GM12873 (cell line): ENCODE data around the gene DLGAP1.

Experiments
- TF ChIP-seq, protein P1 (sequence below): IDR thresholded peaks from 2 replicates; pipeline ENCODE4 v1.5.1; 2012; ENCODE audit warnings: low read depth, mild to moderate bottlenecking, moderate library complexity, low read length, control low read depth; ENCODE audit not compliant: insufficient read depth; ENCODE audit errors: missing control alignments

The DLGAP1 gene

DNA sequence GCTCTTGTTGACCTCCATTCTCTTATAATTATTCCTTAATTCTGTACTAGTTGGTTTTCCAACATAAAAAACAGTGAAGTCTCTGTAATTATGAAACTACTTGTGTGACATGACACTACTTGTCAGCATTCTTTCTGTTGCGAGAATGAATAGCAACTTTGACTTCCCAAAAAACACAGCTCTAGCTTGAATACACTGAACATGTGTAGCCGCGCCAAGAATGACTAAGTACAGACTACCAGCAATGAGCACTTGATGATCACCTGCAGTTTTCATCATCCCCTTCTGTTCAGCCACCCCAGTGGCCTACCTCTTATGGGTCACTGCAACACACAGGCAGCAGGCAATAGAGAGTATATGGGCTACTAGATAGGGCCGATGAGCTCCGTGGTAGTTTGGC, 775.9 kb downstream of the DLGAP1 start:
- TF ChIP-seq, protein P1, sequence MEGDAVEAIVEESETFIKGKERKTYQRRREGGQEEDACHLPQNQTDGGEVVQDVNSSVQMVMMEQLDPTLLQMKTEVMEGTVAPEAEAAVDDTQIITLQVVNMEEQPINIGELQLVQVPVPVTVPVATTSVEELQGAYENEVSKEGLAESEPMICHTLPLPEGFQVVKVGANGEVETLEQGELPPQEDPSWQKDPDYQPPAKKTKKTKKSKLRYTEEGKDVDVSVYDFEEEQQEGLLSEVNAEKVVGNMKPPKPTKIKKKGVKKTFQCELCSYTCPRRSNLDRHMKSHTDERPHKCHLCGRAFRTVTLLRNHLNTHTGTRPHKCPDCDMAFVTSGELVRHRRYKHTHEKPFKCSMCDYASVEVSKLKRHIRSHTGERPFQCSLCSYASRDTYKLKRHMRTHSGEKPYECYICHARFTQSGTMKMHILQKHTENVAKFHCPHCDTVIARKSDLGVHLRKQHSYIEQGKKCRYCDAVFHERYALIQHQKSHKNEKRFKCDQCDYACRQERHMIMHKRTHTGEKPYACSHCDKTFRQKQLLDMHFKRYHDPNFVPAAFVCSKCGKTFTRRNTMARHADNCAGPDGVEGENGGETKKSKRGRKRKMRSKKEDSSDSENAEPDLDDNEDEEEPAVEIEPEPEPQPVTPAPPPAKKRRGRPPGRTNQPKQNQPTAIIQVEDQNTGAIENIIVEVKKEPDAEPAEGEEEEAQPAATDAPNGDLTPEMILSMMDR: no peak

DNA sequence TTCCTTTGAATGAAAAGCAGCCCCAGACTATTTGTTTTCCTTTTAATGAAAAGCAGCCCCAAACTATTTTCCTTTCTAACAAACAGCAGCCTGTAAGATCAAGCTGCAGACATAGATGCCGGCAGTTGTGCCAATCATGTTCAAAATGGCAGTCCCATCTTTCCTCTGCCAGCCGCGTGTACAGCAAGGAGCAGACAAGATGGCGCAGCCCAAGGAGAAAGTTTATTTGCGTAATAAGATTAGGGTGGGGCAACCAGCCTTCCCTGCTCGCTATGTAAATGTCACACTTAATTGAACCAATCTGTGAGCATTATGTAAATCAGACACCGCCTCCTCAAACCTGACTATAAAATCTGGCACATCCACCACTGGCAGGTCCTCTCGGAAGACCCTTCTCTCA, 779.1 kb downstream of the DLGAP1 start:
- TF ChIP-seq, protein P1: no peak

DNA sequence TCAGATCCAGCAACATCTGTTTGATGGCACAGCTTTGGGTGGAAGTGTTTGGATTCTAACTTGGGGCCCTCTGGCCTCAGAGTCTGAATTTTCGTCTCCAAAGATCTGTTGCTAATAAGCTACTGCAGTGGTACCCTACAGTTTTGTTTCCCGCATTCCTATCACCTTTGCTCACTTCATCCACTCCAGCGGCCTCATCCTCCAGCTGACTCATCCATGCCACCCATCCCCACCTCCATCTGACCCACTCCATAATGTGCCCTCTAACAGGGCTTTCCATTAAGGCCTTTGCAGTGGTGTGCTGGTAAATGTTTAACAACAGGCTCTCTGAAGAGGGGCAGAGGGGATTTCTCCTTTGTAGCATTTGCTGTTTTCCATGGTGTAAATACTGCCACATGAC, 779.7 kb downstream of the DLGAP1 start:
- TF ChIP-seq, protein P1: no peak

DNA sequence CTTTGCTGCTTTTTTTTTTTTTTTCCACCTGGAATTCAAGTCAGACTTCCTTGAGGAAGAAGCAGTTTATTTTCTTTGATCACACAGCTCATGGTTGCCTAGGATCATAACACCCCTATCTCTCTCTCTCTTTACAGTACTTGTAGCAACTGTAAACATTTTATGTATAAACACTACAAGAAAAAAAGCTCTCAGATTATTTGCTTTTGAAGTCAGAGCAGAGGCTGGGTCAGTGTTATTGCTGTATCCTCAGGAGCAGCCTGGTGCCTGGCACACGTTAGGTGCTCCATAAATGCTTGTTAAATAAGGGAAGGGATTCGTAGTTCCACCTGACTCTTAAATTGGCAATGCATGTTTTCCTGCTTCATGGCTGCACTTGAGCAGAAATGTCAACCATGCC, 783.9 kb downstream of the DLGAP1 start:
- TF ChIP-seq, protein P1: no peak

DNA sequence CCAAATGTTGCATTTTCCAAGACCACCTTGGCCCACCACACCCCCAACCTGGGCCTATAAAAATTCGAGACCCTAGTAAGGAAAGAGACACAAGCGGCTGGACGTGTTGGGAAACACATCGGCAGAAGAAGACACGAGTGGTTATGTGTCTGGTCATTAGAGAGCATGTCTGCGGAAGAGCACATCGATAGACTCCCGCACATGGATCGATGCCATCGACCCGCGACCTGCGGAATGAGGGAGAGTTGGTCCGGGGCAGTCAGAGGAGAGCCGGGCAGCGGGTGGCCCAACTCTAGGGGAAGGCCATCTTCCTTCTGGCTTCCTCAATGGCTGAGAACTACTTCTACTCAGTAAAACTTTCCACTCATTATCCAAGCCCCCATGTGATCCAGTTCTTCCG, 785.7 kb downstream of the DLGAP1 start:
- TF ChIP-seq, protein P1: no peak

DNA sequence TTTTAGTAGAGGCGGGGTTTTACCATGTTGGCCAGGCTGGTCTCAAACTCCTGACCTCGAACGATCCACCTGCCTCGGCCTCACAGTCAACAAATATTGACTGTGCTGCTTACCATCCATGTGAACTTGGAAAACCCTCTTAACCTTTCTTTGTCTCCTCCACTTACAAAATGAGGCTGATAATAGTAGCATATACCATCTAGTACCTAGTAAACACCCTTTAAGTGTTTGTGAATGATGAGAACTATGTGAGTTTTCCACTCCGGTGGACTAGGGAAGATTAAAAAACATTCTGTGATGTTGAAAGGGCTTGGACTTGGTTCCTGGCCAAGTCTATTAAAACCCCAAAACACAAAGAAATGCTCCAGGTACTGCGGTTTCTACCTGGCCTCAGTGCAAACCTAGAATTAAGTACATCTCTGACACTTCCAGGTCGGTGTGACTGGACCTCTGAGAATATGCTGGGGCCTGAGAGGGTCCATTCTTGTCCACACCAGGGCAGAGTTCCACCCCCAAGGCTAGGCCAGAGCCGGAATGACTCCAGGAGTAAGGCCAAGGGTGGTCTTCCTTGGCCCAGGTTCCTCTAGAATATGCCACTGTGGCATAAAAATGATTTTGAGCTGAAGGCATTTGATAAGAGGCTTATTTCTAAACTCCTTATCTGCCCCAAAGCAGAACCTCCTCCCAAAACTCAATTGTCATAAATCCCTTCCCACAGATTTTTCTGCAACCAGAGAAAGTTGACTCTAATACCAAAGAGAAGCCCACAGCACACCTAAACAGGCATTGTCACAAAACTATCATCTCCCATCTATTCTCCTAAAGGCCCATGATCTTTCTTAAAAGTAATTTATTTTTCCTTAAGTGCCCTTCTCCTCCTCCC, 787.6 kb downstream of the DLGAP1 start:
- TF ChIP-seq, protein P1: no peak

DNA sequence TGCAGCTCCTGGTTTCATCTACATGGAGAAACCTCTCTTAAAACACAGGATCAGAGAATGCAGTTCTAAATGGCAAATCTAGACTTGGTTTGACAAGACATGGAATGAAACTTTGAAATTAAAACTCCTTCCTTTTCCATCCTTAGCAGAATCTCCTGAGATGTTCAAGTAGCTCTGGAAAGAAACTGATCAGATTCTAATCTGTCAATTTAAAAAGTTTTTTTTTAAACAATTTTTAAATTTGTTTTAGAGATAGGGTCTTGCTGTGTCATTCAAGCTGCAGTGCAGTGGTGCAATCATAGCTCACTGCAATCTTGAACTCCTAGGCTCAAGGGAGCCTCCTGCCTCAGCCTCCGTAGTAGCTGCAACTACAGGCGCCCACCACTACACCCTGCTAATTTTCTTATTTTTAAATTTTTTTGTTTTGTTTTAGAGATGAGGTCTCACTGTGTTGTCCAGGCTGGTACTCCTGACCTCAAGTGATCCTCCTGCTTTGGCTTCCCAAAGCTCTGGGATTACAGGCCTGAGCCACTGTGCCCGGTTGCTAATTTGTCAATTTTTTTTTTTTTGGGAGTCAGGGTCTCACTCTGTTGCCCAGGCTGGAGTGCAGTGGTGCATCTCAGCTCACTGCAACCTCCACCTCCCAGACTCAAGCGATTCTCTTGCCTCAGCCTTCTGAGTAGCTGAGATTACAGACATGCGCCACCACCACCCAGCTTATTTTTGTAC, 788.4 kb downstream of the DLGAP1 start:
- TF ChIP-seq, protein P1: no peak
